ENCODE data around the gene WNT5A. TPM values are rescaled to one million over a fixed set of nuclear protein-coding genes. Genes with fewer than 3 reads are reported as not detected.

The WNT5A gene
- total and polyA plus RNA-seq, 9 donors: 10.0 to 22.7 (median 14.0) TPM

GRCh38 chr3:55454611-55455010 lies 32.5 kb downstream of the WNT5A start:
- no peak for DNase-seq
- Histone ChIP-seq H3K9me3 (replicated peaks; ENCODE audit: control insufficient read depth, low read depth, low read length) (no peaks in the 10 kb centered on the region), H3K27ac (ENCODE audit: low read length) (no peak overlapping the region), H3K27me3 (ENCODE audit: control insufficient read depth, insufficient read depth, low read length) (no peaks in the 10 kb centered on the region), H3K4me1 (ENCODE audit: control insufficient read depth, insufficient read depth, low read length) (peaks cover 4% of the 10 kb centered on the region), H3K4me3 (ENCODE audit: low read length) (no peak overlapping the region), H3K36me3 (ENCODE audit: control insufficient read depth, insufficient read depth, low read length) (no peaks in the 10 kb centered on the region)
- no CpG with 5 or more reads among the region's 3 CpGs for WGBS (ENCODE audit: insufficient coverage)

GRCh38 chr3:55453886-55454496 lies 33.1 kb downstream of the WNT5A start:
- H3K9me3 ChIP-seq (replicated peaks; ENCODE audit: control insufficient read depth, low read depth, low read length): no peaks in the 10 kb centered on the region
- H3K4me1 ChIP-seq (ENCODE audit: control insufficient read depth, insufficient read depth, low read length): peaks cover 4% of the 10 kb centered on the region
- H3K36me3 ChIP-seq (ENCODE audit: control insufficient read depth, insufficient read depth, low read length): no peaks in the 10 kb centered on the region
- no peak overlapping the region for H3K4me3 ChIP-seq (ENCODE audit: low read length)
- H3K27ac ChIP-seq (ENCODE audit: low read length): no peak overlapping the region
- H3K27me3 ChIP-seq (ENCODE audit: control insufficient read depth, insufficient read depth, low read length): no peaks in the 10 kb centered on the region
- 57% methylated on average over 1 of the region's 3 CpGs for WGBS (ENCODE audit: insufficient coverage)
- DNase-seq: no peak

GRCh38 chr3:55452886-55453285 lies 34.2 kb downstream of the WNT5A start:
- H3K27ac ChIP-seq (ENCODE audit: low read length): no peak overlapping the region
- no peaks in the 10 kb centered on the region for H3K9me3 ChIP-seq (replicated peaks; ENCODE audit: control insufficient read depth, low read depth, low read length)
- WGBS (ENCODE audit: insufficient coverage): 91% methylated on average over 2 of the region's 2 CpGs

DNA sequence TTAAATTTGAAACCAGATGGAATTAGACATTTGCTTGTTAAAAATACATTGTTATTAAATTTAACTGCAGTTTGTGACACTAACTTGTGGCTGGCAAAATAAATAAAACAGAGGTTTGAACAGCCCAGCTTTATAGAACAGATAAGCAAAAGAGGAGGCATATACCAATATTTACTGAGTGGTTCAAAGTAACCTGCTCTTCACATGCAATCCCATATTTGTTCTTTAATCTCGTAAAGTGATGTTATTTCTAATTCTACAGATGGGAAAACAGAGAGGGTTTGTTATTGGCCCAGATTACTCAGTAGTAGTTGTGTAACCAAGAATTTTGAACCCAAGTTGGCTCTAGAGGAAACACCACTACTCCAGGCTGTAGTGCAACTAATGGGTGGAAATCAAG lies 37.6 kb downstream of the WNT5A start:
- WGBS (ENCODE audit: insufficient coverage): no CpG with 5 or more reads among the region's 1 CpG
- H3K4me3 ChIP-seq (ENCODE audit: low read length): no peak overlapping the region
- H3K27me3 ChIP-seq (ENCODE audit: control insufficient read depth, insufficient read depth, low read length): no peaks in the 10 kb centered on the region
- H3K9me3 ChIP-seq (replicated peaks; ENCODE audit: control insufficient read depth, low read depth, low read length): no peaks in the 10 kb centered on the region
- H3K4me1 ChIP-seq (ENCODE audit: control insufficient read depth, insufficient read depth, low read length): no peaks in the 10 kb centered on the region
- no peaks in the 10 kb centered on the region for H3K36me3 ChIP-seq (ENCODE audit: control insufficient read depth, insufficient read depth, low read length)
- H3K27ac ChIP-seq (ENCODE audit: low read length): no peak overlapping the region
- DNase-seq: no peak

More at GRCh38 chr3:55452886-55453285, 34.2 kb downstream of the WNT5A start:
- Histone ChIP-seq H3K4me1 (ENCODE audit: control insufficient read depth, insufficient read depth, low read length) (peaks cover 4% of the 10 kb centered on the region), H3K27me3 (ENCODE audit: control insufficient read depth, insufficient read depth, low read length) (no peaks in the 10 kb centered on the region), H3K36me3 (ENCODE audit: control insufficient read depth, insufficient read depth, low read length) (no peaks in the 10 kb centered on the region), H3K4me3 (ENCODE audit: low read length) (no peak overlapping the region)
- no peak for DNase-seq

GRCh38 chr3:55446850-55447249 lies 40.3 kb downstream of the WNT5A start:
- Histone ChIP-seq H3K9me3 (replicated peaks; ENCODE audit: control insufficient read depth, low read depth, low read length) (no peaks in the 10 kb centered on the region), H3K4me1 (ENCODE audit: control insufficient read depth, insufficient read depth, low read length) (no peaks in the 10 kb centered on the region), H3K4me3 (ENCODE audit: low read length) (no peak overlapping the region), H3K27ac (ENCODE audit: low read length) (no peak overlapping the region), H3K36me3 (ENCODE audit: control insufficient read depth, insufficient read depth, low read length) (no peaks in the 10 kb centered on the region), H3K27me3 (ENCODE audit: control insufficient read depth, insufficient read depth, low read length) (no peaks in the 10 kb centered on the region)
- 61% methylated on average over 6 of the region's 7 CpGs for WGBS (ENCODE audit: insufficient coverage)
- no peak for DNase-seq

DNA sequence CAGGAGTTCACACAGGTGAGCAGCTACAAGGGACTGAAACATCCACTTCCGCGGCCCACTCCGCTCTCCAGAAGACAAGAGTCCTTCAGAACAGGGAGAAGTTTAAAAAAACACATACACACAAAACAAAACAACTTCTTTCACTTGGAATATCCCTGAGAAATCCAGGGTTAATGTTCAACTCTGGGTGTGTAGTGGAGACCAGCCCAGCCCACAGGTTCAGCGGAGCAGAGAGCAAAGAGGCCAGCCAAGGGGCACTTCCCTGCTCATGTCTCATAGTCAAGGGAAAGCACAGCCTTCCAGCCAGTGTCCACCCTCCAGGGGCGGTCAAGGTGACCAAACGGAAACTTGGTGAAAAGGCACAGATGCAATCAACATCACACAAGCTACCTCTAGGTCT lies 41.6 kb downstream of the WNT5A start:
- H3K36me3 ChIP-seq (ENCODE audit: control insufficient read depth, insufficient read depth, low read length): no peaks in the 10 kb centered on the region
- 48% methylated on average over 2 of the region's 6 CpGs for WGBS (ENCODE audit: insufficient coverage)
- no peaks in the 10 kb centered on the region for H3K4me1 ChIP-seq (ENCODE audit: control insufficient read depth, insufficient read depth, low read length)
- H3K27ac ChIP-seq (ENCODE audit: low read length): no peak overlapping the region
- no peak for DNase-seq
- H3K27me3 ChIP-seq (ENCODE audit: control insufficient read depth, insufficient read depth, low read length): no peaks in the 10 kb centered on the region
- no peak overlapping the region for H3K4me3 ChIP-seq (ENCODE audit: low read length)
- no peaks in the 10 kb centered on the region for H3K9me3 ChIP-seq (replicated peaks; ENCODE audit: control insufficient read depth, low read depth, low read length)

DNA sequence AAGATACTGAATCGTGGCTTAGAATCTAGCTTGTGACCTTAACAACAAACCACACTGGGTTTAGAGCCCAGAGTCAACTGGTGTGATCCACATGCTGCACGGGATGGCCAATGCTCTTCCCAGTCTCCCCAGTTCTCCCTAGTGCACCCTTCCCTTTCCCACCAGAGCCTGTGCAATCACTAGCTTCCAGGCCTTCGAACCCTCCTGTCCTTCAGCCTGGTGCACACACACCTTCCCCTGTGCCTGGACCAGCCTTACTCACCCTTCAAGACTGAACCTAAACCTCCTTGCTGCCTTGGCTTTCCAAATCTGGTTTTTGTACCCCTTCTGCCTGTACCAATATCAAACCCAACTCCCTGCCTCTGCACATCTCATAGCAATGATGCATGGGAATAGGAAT lies 43.8 kb downstream of the WNT5A start:
- no peak for DNase-seq
- no peaks in the 10 kb centered on the region for H3K36me3 ChIP-seq (ENCODE audit: control insufficient read depth, insufficient read depth, low read length)
- 80% methylated on average over 3 of the region's 3 CpGs for WGBS (ENCODE audit: insufficient coverage)
- no peak overlapping the region for H3K27ac ChIP-seq (ENCODE audit: low read length)
- no peaks in the 10 kb centered on the region for H3K9me3 ChIP-seq (replicated peaks; ENCODE audit: control insufficient read depth, low read depth, low read length)
- no peaks in the 10 kb centered on the region for H3K27me3 ChIP-seq (ENCODE audit: control insufficient read depth, insufficient read depth, low read length)
- no peaks in the 10 kb centered on the region for H3K4me1 ChIP-seq (ENCODE audit: control insufficient read depth, insufficient read depth, low read length)
- no peak overlapping the region for H3K4me3 ChIP-seq (ENCODE audit: low read length)

DNA sequence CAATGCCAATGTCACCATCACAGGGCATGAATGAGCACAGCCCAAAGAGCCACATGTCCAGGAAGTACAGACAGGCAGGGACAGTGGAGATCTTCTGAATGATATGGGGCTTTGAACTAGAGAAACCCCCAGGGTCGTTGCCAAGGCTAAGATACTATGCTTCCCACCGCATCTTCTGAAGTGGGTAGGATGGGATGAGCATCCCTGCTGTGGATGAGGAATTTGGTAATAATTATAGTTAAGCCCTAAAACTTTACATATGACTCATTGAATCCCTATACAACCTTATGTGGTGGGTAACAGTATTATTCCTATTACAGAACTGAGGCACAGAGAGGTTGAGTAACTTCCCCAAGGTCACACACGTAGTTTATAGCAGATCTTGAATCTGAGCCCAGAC lies 44.2 kb downstream of the WNT5A start:
- DNase-seq: no peak
- 80% methylated on average over 1 of the region's 3 CpGs for WGBS (ENCODE audit: insufficient coverage)

DNA sequence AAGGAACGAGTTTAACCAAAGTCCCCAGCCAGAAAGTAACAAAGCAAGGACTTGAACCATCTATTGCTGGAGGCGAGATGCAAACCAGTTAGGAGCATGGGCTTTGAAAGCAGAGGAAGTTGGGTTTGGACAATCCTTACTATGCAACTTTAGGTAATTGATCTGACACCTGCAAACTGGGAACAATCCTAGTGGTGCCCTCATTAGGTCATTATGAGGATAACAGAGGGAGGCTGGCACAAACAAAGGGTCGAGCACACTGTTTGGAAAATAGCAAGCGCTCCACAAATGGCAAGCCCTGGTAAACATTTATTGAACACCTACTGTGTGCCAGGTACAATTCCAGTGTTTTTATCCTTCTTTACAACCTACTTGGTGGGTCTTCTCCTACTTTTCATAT lies 45.6 kb downstream of the WNT5A start:
- no peaks in the 10 kb centered on the region for H3K27me3 ChIP-seq (ENCODE audit: control insufficient read depth, insufficient read depth, low read length)
- H3K9me3 ChIP-seq (replicated peaks; ENCODE audit: control insufficient read depth, low read depth, low read length): no peaks in the 10 kb centered on the region
- no peaks in the 10 kb centered on the region for H3K4me1 ChIP-seq (ENCODE audit: control insufficient read depth, insufficient read depth, low read length)
- no peaks in the 10 kb centered on the region for H3K36me3 ChIP-seq (ENCODE audit: control insufficient read depth, insufficient read depth, low read length)
- WGBS (ENCODE audit: insufficient coverage): 86% methylated on average over 2 of the region's 4 CpGs
- H3K4me3 ChIP-seq (ENCODE audit: low read length): no peak overlapping the region
- H3K27ac ChIP-seq (ENCODE audit: low read length): no peak overlapping the region
- no peak for DNase-seq

More for the DNA sequence above, 44.2 kb downstream of the WNT5A start:
- no peak overlapping the region for H3K27ac ChIP-seq (ENCODE audit: low read length)
- H3K4me3 ChIP-seq (ENCODE audit: low read length): no peak overlapping the region
- no peaks in the 10 kb centered on the region for H3K36me3 ChIP-seq (ENCODE audit: control insufficient read depth, insufficient read depth, low read length)
- H3K27me3 ChIP-seq (ENCODE audit: control insufficient read depth, insufficient read depth, low read length): no peaks in the 10 kb centered on the region
- no peaks in the 10 kb centered on the region for H3K4me1 ChIP-seq (ENCODE audit: control insufficient read depth, insufficient read depth, low read length)
- H3K9me3 ChIP-seq (replicated peaks; ENCODE audit: control insufficient read depth, low read depth, low read length): no peaks in the 10 kb centered on the region

- Histone ChIP-seq H3K4me1 (ENCODE audit: control insufficient read depth, insufficient read depth, low read length) (no peaks in the 10 kb centered on the region), H3K27me3 (ENCODE audit: control insufficient read depth, insufficient read depth, low read length) (no peaks in the 10 kb centered on the region), H3K4me3 (ENCODE audit: low read length) (no peak overlapping the region), H3K9me3 (replicated peaks; ENCODE audit: control insufficient read depth, low read depth, low read length) (no peaks in the 10 kb centered on the region), H3K36me3 (ENCODE audit: control insufficient read depth, insufficient read depth, low read length) (no peaks in the 10 kb centered on the region), H3K27ac (ENCODE audit: low read length) (no peak overlapping the region)
- DNase-seq: no peak
- 83% methylated on average over 1 of the region's 2 CpGs for WGBS (ENCODE audit: insufficient coverage)
These were observed 46.9 kb downstream of the WNT5A start for GRCh38 chr3:55440104-55440708.
